ENCODE results near the gene TMF1. TPM values are rescaled to one million over a fixed set of nuclear protein-coding genes. Genes with fewer than 3 reads are reported as not detected.

The TMF1 gene
- total and polyA plus RNA-seq, 10 donors: 7.5 to 43.4 (median 36.9) TPM

GRCh38 chr3:68997887-68998286 is 54.2 kb downstream of the TMF1 start:
- 70 to 91% (median 75%) methylated on average over 6 of the region's 6 CpGs for WGBS, 5 donors
- intact Hi-C loops (cut with DNase I; ENCODE audit: low total_unique reads): no loop called here
- no peak for TF ChIP-seq POLR2A (IDR thresholded peaks at IDR 0.05)
- no peak for TF ChIP-seq POLR2AphosphoS5 (IDR thresholded peaks at IDR 0.05)
- TF ChIP-seq CTCF (IDR thresholded peaks at IDR 0.05 in 8 of 11, conservative IDR thresholded peaks at IDR 0.05 in 3 of 11): no peak
- H3K9me3 ChIP-seq: no peaks in the 10 kb centered on the region
- peaks cover 0 to 97% (median 45%) of the 10 kb centered on the region in 6 donors for H3K36me3 ChIP-seq
- H3K27me3 ChIP-seq (replicated peaks in 1 of 7): no peaks in the 10 kb centered on the region
- H3K4me1 ChIP-seq: no peaks in the 10 kb centered on the region
- no peak overlapping the region for H3K4me3 ChIP-seq
- H3K27ac ChIP-seq: no peak overlapping the region
- no peak for DNase-seq

- Histone ChIP-seq H3K27me3 (replicated peaks in 1 of 7) (no peaks in the 10 kb centered on the region), H3K27ac (no peak overlapping the region), H3K4me3 (no peak overlapping the region), H3K36me3 (peaks cover 0 to 93% (median 39%) of the 10 kb centered on the region in 6 donors), H3K4me1 (no peaks in the 10 kb centered on the region), H3K9me3 (no peaks in the 10 kb centered on the region)
- intact Hi-C loops (cut with DNase I; ENCODE audit: low total_unique reads): no loop called here
- TF ChIP-seq POLR2A (IDR thresholded peaks at IDR 0.05): no peak
- TF ChIP-seq CTCF (IDR thresholded peaks at IDR 0.05 in 8 of 11, conservative IDR thresholded peaks at IDR 0.05 in 3 of 11): no peak
- WGBS, 5 donors: 84 to 89% (median 86%) methylated on average over 8 of the region's 8 CpGs
- DNase-seq: no peak
These were observed 55.7 kb downstream of the TMF1 start for GRCh38 chr3:68996356-68996995.

GRCh38 chr3:68988740-68989139 is 63.4 kb downstream of the TMF1 start:
- TF ChIP-seq POLR2AphosphoS5 (IDR thresholded peaks at IDR 0.05): no peak
- TF ChIP-seq CTCF (IDR thresholded peaks at IDR 0.05 in 8 of 11, conservative IDR thresholded peaks at IDR 0.05 in 3 of 11): no peak
- TF ChIP-seq POLR2A (IDR thresholded peaks at IDR 0.05): no peak
- no peak overlapping the region for H3K4me3 ChIP-seq
- DNase-seq: no peak
- H3K4me1 ChIP-seq: no peaks in the 10 kb centered on the region
- no peaks in the 10 kb centered on the region for H3K27me3 ChIP-seq (replicated peaks in 1 of 7)
- peaks cover 0 to 86% (median 33%) of the 10 kb centered on the region in 6 donors for H3K36me3 ChIP-seq
- no peaks in the 10 kb centered on the region for H3K9me3 ChIP-seq
- 96 to 98% (median 97%) methylated on average over 4 of the region's 4 CpGs for whole genome bisulfite sequencing, 5 donors
- intact Hi-C loops (cut with DNase I; ENCODE audit: low total_unique reads): no loop called here
- H3K27ac ChIP-seq: no peak overlapping the region

GRCh38 chr3:68987322-68987721 is 64.8 kb downstream of the TMF1 start:
- WGBS, 5 donors: 69 to 97% (median 88%) methylated on average over 6 of the region's 6 CpGs
- Histone ChIP-seq H3K36me3 (peaks cover 0 to 85% (median 36%) of the 10 kb centered on the region in 6 donors), H3K27ac (no peak overlapping the region), H3K4me1 (no peaks in the 10 kb centered on the region), H3K9me3 (no peaks in the 10 kb centered on the region), H3K4me3 (no peak overlapping the region), H3K27me3 (replicated peaks in 1 of 7) (no peaks in the 10 kb centered on the region)
- DNase-seq: no peak
- intact Hi-C loops (cut with DNase I; ENCODE audit: low total_unique reads): no loop called here
- no peak for TF ChIP-seq CTCF (IDR thresholded peaks at IDR 0.05 in 8 of 11, conservative IDR thresholded peaks at IDR 0.05 in 3 of 11)
- TF ChIP-seq POLR2A (IDR thresholded peaks at IDR 0.05): no peak
- no peak for TF ChIP-seq POLR2AphosphoS5 (IDR thresholded peaks at IDR 0.05)
